Suprapubic skin (tissue), 4 donors: ENCODE results near the gene UPF1. TPM values are rescaled to one million over a fixed set of nuclear protein-coding genes. Genes with fewer than 3 reads are reported as not detected.
"Not testable (repeated sequence)": the region's sequence is repeated elsewhere in the genome, so short reads cannot be mapped to it uniquely, and the experiment has no call there.

ENCODE experiments used
- DNase-seq, 2 donors: peaks; one replicate each; pipeline ENCODE4 v3.0.0-alpha.2; 2019; ENCODE audit warnings: low spot score in 2 of 2
- H3K27ac ChIP-seq: fragments of 200-600 bp; sonication (generic); one replicate; pipeline ENCODE4 v1.5.1; 2019
- H3K27me3 ChIP-seq: fragments of 200-600 bp; sonication (generic); one replicate; pipeline ENCODE4 v1.5.1; 2019
- H3K36me3 ChIP-seq: fragments of 200-600 bp; sonication (generic); one replicate; pipeline ENCODE4 v1.5.1; 2019
- H3K4me1 ChIP-seq: fragments of 200-600 bp; sonication (generic); one replicate; pipeline ENCODE4 v1.5.1; 2019
- H3K4me3 ChIP-seq: fragments of 200-600 bp; sonication (generic); one replicate; pipeline ENCODE4 v1.5.1; 2019; ENCODE audit warnings: mild to moderate bottlenecking
- H3K9me3 ChIP-seq: fragments of 200-600 bp; sonication (generic); one replicate; pipeline ENCODE4 v1.5.1; 2019
- CTCF ChIP-seq, 2 donors: fragments of 200-600 bp in 1 of 2; fragments of 450-650 bp in 1 of 2; sonication (generic) in 1 of 2; IDR thresholded peaks; one replicate each; pipeline ENCODE4 v1.5.1; 2016 to 2019; ENCODE audit warnings: antibody characterized with exemption in 2 of 2, mild to moderate bottlenecking in 1 of 2, moderate library complexity in 1 of 2
- EP300 ChIP-seq: sonication (generic); formaldehyde crosslinking; IDR thresholded peaks from one replicate; pipeline ENCODE4 v1.6.1; 2017; ENCODE audit warnings: antibody characterized with exemption
- POLR2A ChIP-seq, 2 donors: fragments of 450-650 bp; IDR thresholded peaks; one replicate each; pipeline ENCODE4 v1.6.1; 2017; ENCODE audit warnings: antibody characterized with exemption in 2 of 2, mild to moderate bottlenecking in 2 of 2, moderate library complexity in 2 of 2
- POLR2AphosphoS5 ChIP-seq, 3 donors: sonication (generic); formaldehyde crosslinking; IDR thresholded peaks; one replicate each; pipeline ENCODE4 v1.6.1; 2017; ENCODE audit warnings: antibody characterized with exemption in 3 of 3
- WGBS: methylation state at CpG from one replicate; pipeline ENCODE4 v1.1.5; 2018; 5-methylcytosine and 5-hydroxymethylcytosine counted together
- total RNA-seq, 4 donors: library from RNA; depleted of rRNA; stranded (reverse); fragments of >200 nt; gene quantifications; one replicate each; pipeline ENCODE4 v1.1.0, GENCODE V29; 2016

The UPF1 gene
- total RNA-seq, 4 donors from 2014 or later = 74.7 to 160 (median 99.2) TPM

- Histone ChIP-seq H3K4me1 (peaks cover 22% of the 10 kb centered on the region), H3K27ac (no peak overlapping the region), H3K4me3 (no peak overlapping the region), H3K9me3 (no peaks in the 10 kb centered on the region), H3K36me3 (peaks cover 40% of the 10 kb centered on the region), H3K27me3 (no peaks in the 10 kb centered on the region)
- TF ChIP-seq CTCF (IDR thresholded peaks at IDR 0.05) (no peak), POLR2AphosphoS5 (IDR thresholded peaks at IDR 0.05) (no peak), EP300 (no peak), POLR2A (IDR thresholded peaks at IDR 0.05) (no peak)
- no peak for DNase-seq
- WGBS = 50% methylated on average over 5 of the region's 5 CpGs
These were observed 83.9 kb downstream of the UPF1 start for GRCh38 chr19:18915639-18916038.

GRCh38 chr19:18917593-18917992 lies 85.8 kb downstream of the UPF1 start:
- not testable (repeated sequence) for DNase-seq, H3K27me3 ChIP-seq, H3K27ac ChIP-seq, H3K9me3 ChIP-seq
- 80% methylated on average over 9 of the region's 9 CpGs for WGBS
- peaks cover 46% of the 10 kb centered on the region for H3K36me3 ChIP-seq
- H3K4me3 ChIP-seq = peak overlapping the region; percentile 96
- H3K4me1 ChIP-seq = peaks cover 32% of the 10 kb centered on the region

Other genes with a start within 250 kb of the UPF1 start
- gene REX1BD, start 243.2 kb upstream of the UPF1 start, total RNA-seq = 10 to 100 TPM; 77.0 to 86.7 (median 82.6) TPM
- gene CRLF1, start 225.2 kb upstream of the UPF1 start, total RNA-seq = 10 to 100 TPM; 21.2 to 65.5 (median 47.9) TPM
- 1 to 10 TPM in 2 of 4 donors, under 1 TPM in 2; 0.49 to 1.4 (median 0.97) TPM for gene TMEM59L, start 219.1 kb upstream of the UPF1 start, total RNA-seq
- 10 to 100 TPM in 2 of 4 donors, 1 to 10 TPM in 2; 6.9 to 26.5 (median 11.5) TPM for gene KLHL26, start 194.9 kb upstream of the UPF1 start, total RNA-seq
- gene CRTC1, start 148.3 kb upstream of the UPF1 start, total RNA-seq = 1 to 10 TPM; 4.1 to 6.3 (median 4.7) TPM
- gene COMP, start 40.7 kb upstream of the UPF1 start, total RNA-seq = 1 to 10 TPM; 5.1 to 9.1 (median 6.9) TPM
- gene CERS1, start 64.2 kb downstream of the UPF1 start, total RNA-seq = under 1 TPM in 1 of 4 donors, not detected in 3; 0.68 TPM
- 100 to 1,000 TPM; 112 to 223 (median 208) TPM for gene COPE, start 87.4 kb downstream of the UPF1 start, total RNA-seq
- gene DDX49, start 87.8 kb downstream of the UPF1 start, total RNA-seq = 10 to 100 TPM; 43.4 to 75.6 (median 58.4) TPM
- gene HOMER3, start 109.3 kb downstream of the UPF1 start, total RNA-seq = 10 to 100 TPM; 22.9 to 32.9 (median 27.7) TPM
- gene SUGP2, start 201.6 kb downstream of the UPF1 start, total RNA-seq = 10 to 100 TPM; 32.1 to 58.7 (median 38.7) TPM
- 10 to 100 TPM; 14.4 to 34.9 (median 26.0) TPM for gene ARMC6, start 201.6 kb downstream of the UPF1 start, total RNA-seq
- gene SLC25A42, start 232.0 kb downstream of the UPF1 start, total RNA-seq = 10 to 100 TPM in 3 of 4 donors, 1 to 10 TPM in 1; 4.9 to 14.6 (median 10.6) TPM